DOHH2 (cell line): Measurements from ENCODE around the gene TVP23C.
"Not testable (repeated sequence)": the region's sequence is repeated elsewhere in the genome, so short reads cannot be mapped to it uniquely, and the experiment has no call there.

ENCODE experiments used
- H3F3A ChIP-seq: fragments of 200-600 bp; sonication (generic), shearing (Covaris generic); 2 replicates; pipeline ENCODE4 v1.6.0; 2016; ENCODE audit warnings: antibody characterized with exemption, mild to moderate bottlenecking; ENCODE audit not compliant: control insufficient read depth, insufficient read depth
- H3K27ac ChIP-seq: fragments of 200-600 bp; sonication (generic); 2 replicates; pipeline ENCODE4 v1.5.1; 2014; ENCODE audit warnings: low read depth, mild to moderate bottlenecking, low read length, moderate library complexity
- H3K27me3 ChIP-seq: fragments of 200-600 bp; sonication (generic); 2 replicates; pipeline ENCODE4 v1.6.1; 2014; ENCODE audit warnings: mild to moderate bottlenecking, low read length, mixed read lengths; ENCODE audit not compliant: control insufficient read depth
- H3K36me3 ChIP-seq: fragments of 200-600 bp; sonication (generic); 2 replicates; pipeline ENCODE4 v1.6.1; 2014; ENCODE audit warnings: mild to moderate bottlenecking, low read length, moderate library complexity, mixed read lengths; ENCODE audit not compliant: control insufficient read depth
- H3K4me1 ChIP-seq: fragments of 200-600 bp; sonication (generic); 2 replicates; pipeline ENCODE4 v1.6.1; 2014; ENCODE audit warnings: mild to moderate bottlenecking, low read length, mixed read lengths; ENCODE audit not compliant: control insufficient read depth
- H3K4me2 ChIP-seq: fragments of 200-600 bp; sonication (generic); 2 replicates; pipeline ENCODE4 v1.6.0; 2014; ENCODE audit warnings: mild to moderate bottlenecking, low read length, moderate library complexity
- H3K4me3 ChIP-seq: fragments of 200-600 bp; sonication (generic); 2 replicates; pipeline ENCODE4 v1.5.1; 2014; ENCODE audit warnings: mild to moderate bottlenecking, low read length, mixed read lengths
- H3K79me2 ChIP-seq: fragments of 200-600 bp; sonication (generic); 2 replicates; pipeline ENCODE4 v1.6.1; 2014; ENCODE audit warnings: mild to moderate bottlenecking, low read length, mixed read lengths; ENCODE audit not compliant: control insufficient read depth
- H3K9me2 ChIP-seq: fragments of 200-600 bp; sonication (generic); replicated peaks from 2 replicates; pipeline ENCODE4 v1.6.1; 2014; ENCODE audit warnings: mild to moderate bottlenecking, low read length, mixed read lengths; ENCODE audit not compliant: control insufficient read depth
- H3K9me3 ChIP-seq: fragments of 200-600 bp; sonication (generic); 2 replicates; pipeline ENCODE4 v1.6.1; 2014; ENCODE audit warnings: antibody characterized with exemption, low read length, mixed read lengths; ENCODE audit not compliant: control insufficient read depth, insufficient read depth
- H4K20me1 ChIP-seq: fragments of 200-600 bp; sonication (generic); 2 replicates; pipeline ENCODE4 v1.6.0; 2014; ENCODE audit warnings: low read depth, mild to moderate bottlenecking, antibody characterized with exemption, low read length, moderate library complexity; ENCODE audit not compliant: control insufficient read depth, insufficient read depth

Gene TVP23C

DNA sequence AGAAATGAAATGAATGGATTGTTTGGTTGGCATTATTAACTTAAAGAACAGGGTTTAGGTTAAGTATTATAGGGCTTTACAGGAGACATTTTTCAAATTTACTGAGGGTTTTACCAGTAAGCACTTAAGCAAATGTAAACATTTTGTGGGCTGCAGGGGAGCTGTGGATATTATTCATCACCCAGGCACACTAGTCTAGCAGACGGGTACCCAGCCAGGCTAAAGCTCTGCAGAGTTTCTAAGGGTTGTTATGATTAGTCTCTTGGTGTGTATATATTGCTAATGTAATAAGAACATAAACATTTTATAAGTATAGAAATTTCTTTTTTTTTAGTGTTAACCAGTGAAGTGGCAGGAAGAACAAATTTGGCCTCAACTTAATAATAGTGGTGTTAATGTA lies 13.6 kb upstream of the TVP23C start:
- H3K27me3 ChIP-seq, H4K20me1 ChIP-seq, H3K4me1 ChIP-seq, H3K79me2 ChIP-seq, H3K9me2 ChIP-seq, H3K9me3 ChIP-seq, H3F3A ChIP-seq, H3K27ac ChIP-seq, H3K4me2 ChIP-seq, H3K36me3 ChIP-seq, H3K4me3 ChIP-seq: not testable (repeated sequence)

DNA sequence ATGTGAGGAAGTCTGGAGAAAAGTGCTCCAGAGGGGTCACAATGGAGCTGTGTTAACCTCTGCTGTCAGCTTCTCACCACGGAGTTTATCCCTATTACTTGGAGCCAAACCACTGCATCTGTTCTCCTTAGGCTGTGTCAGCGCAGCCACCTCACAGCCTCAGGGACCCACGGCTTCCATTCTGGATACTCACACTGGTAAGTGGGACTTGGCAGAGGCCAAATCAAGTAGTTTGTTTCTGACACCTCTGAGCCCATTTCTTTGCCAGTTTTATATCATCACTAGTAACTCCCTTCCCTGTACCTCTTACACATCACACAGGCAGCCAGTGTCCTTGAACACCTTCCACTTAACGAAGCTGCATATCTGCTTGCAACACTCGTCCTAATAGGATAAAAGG lies 11.4 kb upstream of the TVP23C start:
- H3F3A ChIP-seq, H3K27ac ChIP-seq, H3K9me2 ChIP-seq, H3K4me1 ChIP-seq, H3K36me3 ChIP-seq, H3K9me3 ChIP-seq, H3K4me2 ChIP-seq, H3K79me2 ChIP-seq, H4K20me1 ChIP-seq, H3K27me3 ChIP-seq, H3K4me3 ChIP-seq: not testable (repeated sequence)

DNA sequence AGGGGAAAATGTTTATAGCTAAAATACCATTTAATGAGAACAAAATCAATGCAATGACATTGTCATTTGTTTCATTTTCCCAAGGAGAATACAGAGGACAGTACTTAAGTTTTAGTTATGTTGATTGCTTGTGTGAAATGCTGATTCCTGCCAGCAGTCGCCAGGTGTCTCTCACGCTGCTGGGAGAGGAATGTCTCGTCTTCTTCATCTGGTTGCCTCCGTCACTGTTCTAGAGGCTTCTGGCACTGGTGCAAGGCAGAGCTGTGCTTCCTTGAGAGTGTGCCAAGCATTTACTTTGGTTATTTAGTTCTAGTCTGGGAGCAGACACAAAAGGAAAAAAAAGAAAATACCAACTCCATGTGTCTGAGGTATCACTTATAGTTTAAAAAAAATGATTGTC lies 10.6 kb upstream of the TVP23C start:
- H3K27ac ChIP-seq: not testable (repeated sequence)

DNA sequence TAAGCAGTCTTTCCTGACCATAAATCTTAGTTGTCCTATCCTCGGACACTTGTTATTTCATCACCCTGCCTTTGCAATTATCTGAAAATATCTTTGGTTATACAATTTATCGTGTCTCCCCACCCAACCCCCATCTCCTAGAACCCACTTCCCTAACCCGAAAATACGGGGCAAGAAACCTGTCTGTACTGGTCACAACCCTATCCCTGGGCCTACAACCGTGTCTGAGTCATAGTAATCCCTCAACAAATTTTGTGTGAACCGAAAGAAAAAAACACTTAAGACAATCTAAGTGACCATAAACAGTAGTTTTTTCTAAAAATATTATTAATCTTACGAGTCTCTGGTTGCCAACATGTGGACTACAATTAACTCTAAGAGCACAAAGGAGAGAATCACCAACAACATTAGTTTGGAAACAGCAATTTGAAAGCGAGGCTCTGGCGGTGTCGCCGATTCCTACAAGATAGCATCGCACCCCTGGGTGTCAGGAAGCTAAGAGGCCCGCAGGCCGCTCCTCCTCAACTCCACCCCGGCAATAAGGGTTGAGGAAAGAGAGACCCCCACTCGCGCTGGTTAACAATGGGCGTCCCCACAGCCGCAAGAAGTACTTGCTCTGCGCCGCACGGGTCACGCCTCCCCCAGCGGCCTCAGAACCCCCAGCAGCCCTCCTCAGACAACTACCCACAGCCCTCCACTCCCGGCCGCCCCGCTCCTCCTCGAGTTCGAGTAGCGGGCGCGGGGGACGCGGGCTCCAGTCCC lies 489 bp downstream of the TVP23C start:
- not testable (repeated sequence) for H3K9me3 ChIP-seq, H4K20me1 ChIP-seq, H3K36me3 ChIP-seq, H3K9me2 ChIP-seq, H3K27ac ChIP-seq, H3K4me1 ChIP-seq, H3F3A ChIP-seq, H3K27me3 ChIP-seq, H3K79me2 ChIP-seq
- H3K4me3 ChIP-seq: peak overlapping the region; percentile 67
- peak overlapping the region; percentile 54 for H3K4me2 ChIP-seq

More for the DNA sequence above, 10.6 kb upstream of the TVP23C start:
- H3K9me3 ChIP-seq, H3K79me2 ChIP-seq, H3K27me3 ChIP-seq, H4K20me1 ChIP-seq, H3K4me1 ChIP-seq, H3K36me3 ChIP-seq, H3K9me2 ChIP-seq, H3F3A ChIP-seq, H3K4me3 ChIP-seq, H3K4me2 ChIP-seq: not testable (repeated sequence)

DNA sequence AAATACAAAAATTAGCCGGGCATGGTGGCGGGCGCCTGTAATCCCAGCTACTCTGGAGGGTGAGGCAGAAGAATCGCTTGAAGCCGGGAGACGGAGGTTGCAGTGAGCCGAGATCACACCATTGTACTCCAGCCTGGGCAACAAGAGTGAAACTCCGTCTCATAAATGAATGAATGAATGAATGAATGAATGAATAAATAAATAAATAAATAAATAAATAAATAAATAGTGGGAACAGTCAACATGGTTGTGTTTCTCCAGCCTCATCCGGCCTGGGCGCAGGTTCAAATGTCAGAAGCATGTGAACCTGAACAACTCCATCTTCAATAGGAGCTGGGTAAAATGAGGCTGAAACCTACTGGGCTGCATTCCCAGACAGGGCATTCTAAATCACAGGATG lies 1.8 kb downstream of the TVP23C start:
- not testable (repeated sequence) for H3K9me3 ChIP-seq, H3K4me3 ChIP-seq, H4K20me1 ChIP-seq, H3K79me2 ChIP-seq, H3K27me3 ChIP-seq, H3K4me2 ChIP-seq, H3K27ac ChIP-seq, H3K9me2 ChIP-seq, H3K36me3 ChIP-seq, H3F3A ChIP-seq, H3K4me1 ChIP-seq

DNA sequence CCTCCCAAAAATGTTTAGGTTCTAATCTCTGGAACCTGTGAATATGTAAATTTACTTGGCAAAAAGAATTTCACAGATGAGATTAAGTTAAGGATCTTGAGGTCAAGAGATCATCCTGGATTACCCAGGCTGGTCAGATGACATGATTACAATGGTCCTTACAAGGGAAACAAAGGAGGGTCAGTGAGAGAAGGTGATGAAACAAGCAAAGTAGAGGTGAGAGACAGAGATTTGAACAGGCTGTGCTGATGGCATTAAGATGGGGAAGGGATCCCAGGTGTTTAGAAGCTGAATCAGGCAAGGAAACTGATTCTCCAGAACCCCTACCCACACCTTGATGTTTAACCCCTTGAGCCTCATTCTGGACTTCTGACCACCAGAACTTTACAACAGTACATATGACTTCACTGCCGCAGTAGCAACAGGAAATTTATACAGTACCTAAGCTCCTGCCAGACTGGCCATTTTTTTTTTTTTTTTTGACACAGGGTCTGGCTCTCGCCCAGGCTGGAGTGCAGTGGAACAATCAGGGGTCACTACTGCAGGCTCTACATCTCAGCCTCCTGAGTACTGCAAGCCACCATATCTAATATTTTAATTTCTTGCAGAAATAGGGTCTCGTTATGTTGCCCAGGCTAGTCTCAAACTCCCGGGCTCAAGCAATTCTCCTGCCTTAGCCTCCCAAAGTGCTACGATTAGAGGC lies 4.7 kb downstream of the TVP23C start:
- not testable (repeated sequence) for H3K79me2 ChIP-seq, H3K36me3 ChIP-seq, H3F3A ChIP-seq, H3K27me3 ChIP-seq, H3K9me2 ChIP-seq, H3K9me3 ChIP-seq, H4K20me1 ChIP-seq, H3K27ac ChIP-seq, H3K4me1 ChIP-seq, H3K4me3 ChIP-seq, H3K4me2 ChIP-seq

DNA sequence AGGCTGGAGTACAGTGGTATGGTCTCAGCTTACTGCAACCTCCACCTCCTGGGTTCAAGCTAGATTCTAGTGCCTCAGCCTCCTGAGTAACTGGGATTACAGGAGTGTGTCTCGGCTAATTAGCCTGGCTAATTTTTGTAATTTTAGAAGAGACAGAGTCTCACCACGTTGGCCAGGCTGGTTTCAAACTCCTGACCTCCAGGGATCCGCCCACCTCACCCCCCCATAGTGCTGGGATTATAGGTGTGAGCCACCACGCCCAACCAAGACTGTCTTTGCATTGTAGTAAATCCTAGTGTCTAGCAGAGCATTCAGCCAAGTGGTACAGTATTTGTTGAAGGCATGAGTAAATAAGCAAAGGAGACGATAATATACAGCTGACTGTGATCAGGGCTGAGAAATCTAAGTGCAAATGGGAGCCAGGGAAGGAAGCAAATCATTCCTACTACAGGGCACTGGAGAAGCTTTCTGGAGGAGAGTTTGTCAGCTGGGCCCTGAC lies 5.9 kb downstream of the TVP23C start:
- not testable (repeated sequence) for H3K4me2 ChIP-seq, H3K4me3 ChIP-seq, H3K4me1 ChIP-seq, H4K20me1 ChIP-seq, H3K79me2 ChIP-seq, H3K9me2 ChIP-seq, H3K9me3 ChIP-seq, H3K27me3 ChIP-seq, H3K36me3 ChIP-seq, H3F3A ChIP-seq, H3K27ac ChIP-seq

DNA sequence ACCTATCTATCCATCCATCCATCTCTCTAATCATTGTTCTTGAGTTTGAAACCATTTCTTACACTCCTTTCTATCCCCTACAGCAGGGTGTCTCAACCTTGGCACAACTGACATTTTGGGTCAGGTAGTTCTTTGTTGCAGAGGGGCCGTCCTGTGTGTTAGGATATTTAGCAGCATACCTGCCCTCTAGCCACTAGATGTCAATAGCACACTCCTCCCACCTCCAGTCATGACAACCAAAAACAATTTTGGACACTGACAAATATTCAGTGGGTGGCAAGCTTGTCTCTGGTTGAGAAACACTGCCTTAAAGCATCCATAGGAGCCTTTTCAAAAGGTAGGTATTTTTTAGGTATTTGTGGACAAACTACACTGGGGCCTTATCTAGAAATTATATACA lies 10.4 kb downstream of the TVP23C start:
- not testable (repeated sequence) for H3K27me3 ChIP-seq, H4K20me1 ChIP-seq, H3K9me3 ChIP-seq, H3K79me2 ChIP-seq, H3F3A ChIP-seq, H3K4me2 ChIP-seq, H3K4me1 ChIP-seq, H3K36me3 ChIP-seq, H3K9me2 ChIP-seq, H3K4me3 ChIP-seq, H3K27ac ChIP-seq
